Stomach (tissue), 4 donors: ENCODE measurements around the gene NCKIPSD.

Experiments
- POLR2A ChIP-seq, 4 donors: fragments of 450-650 bp; IDR thresholded peaks; one replicate each; pipeline ENCODE4 v1.6.1; 2016; ENCODE audit warnings: antibody characterized with exemption in 4 of 4, control low read depth in 2 of 4, mild to moderate bottlenecking in 1 of 4, moderate library complexity in 1 of 4
- POLR2AphosphoS5 ChIP-seq, 3 donors: sonication (generic); formaldehyde crosslinking; IDR thresholded peaks; one replicate each; pipeline ENCODE4 v1.6.1; 2016; ENCODE audit warnings: antibody characterized with exemption in 3 of 3

DNA sequence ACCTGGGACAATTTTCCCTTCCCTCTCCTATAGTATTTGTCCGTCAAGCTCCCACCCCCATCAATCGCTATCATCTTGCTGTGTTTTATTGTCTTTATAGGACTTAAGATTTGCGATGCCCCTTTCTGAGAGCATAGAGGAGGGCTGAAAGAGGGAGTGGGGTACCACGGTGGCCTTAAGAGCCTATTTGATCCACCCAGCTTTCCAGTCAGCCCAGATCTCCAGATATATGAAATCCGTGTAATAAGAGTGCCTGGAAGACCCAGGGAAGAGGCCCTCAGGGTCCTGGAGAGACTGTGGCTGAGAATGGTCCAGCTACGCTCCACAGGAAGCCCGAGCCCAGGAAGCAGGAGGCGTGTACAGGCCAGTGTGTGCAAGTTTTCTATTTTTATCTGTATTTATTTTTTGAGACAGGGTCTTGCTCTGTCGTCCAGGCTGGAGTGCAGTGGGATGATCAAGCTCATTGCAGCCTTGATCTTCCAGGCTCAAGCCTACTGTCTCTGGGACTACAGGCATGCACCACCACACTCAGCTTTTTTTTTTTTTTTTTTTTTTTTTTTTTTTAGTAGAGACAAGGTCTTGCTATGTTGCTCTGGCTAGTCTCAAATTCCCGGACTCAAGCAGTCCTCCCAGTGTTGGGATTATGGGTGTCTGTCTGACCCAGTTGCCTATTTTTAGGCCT lies 964 bp upstream of the NCKIPSD start:
- no peak for TF ChIP-seq POLR2AphosphoS5 (IDR thresholded peaks at IDR 0.05)
- no peak for TF ChIP-seq POLR2A (IDR thresholded peaks at IDR 0.05)
